KMS-11 (cell line): ENCODE data around the gene RAB11FIP3.

ENCODE experiments used
- H2AFZ ChIP-seq: fragments of 200-600 bp; sonication (generic); 2 replicates; pipeline ENCODE4 v1.6.1; 2016; ENCODE audit warnings: antibody characterized with exemption, mixed run types, low read depth
- H3K27ac ChIP-seq: fragments of 200-600 bp; sonication (generic); 2 replicates; pipeline ENCODE4 v1.6.1; 2016; ENCODE audit warnings: mild to moderate bottlenecking, mixed run types
- H3K27me3 ChIP-seq: fragments of 200-600 bp; sonication (generic); 2 replicates; pipeline ENCODE4 v1.6.1; 2017; ENCODE audit warnings: mild to moderate bottlenecking, low read depth, mixed run types, moderate library complexity; ENCODE audit not compliant: insufficient read depth
- H3K36me3 ChIP-seq: fragments of 200-600 bp; sonication (generic); 2 replicates; pipeline ENCODE4 v1.6.1; 2017; ENCODE audit warnings: mild to moderate bottlenecking, mixed run types; ENCODE audit not compliant: insufficient read depth
- H3K4me1 ChIP-seq: fragments of 200-600 bp; sonication (generic); 2 replicates; pipeline ENCODE4 v1.6.1; 2016; ENCODE audit warnings: mild to moderate bottlenecking, low read depth, mixed run types; ENCODE audit not compliant: poor library complexity, severe bottlenecking
- H3K4me2 ChIP-seq: fragments of 200-600 bp; sonication (generic); 2 replicates; pipeline ENCODE4 v1.7.0; 2016; ENCODE audit warnings: mild to moderate bottlenecking, mixed run types
- H3K4me3 ChIP-seq: fragments of 200-600 bp; sonication (generic); IDR thresholded peaks from 2 replicates; pipeline ENCODE4 v1.6.1; 2017; ENCODE audit warnings: low read depth, low read length, mixed read lengths; ENCODE audit not compliant: insufficient read depth
- H3K79me2 ChIP-seq: fragments of 200-600 bp; sonication (generic); 2 replicates; pipeline ENCODE4 v1.6.1; 2016; ENCODE audit warnings: low read depth, mixed run types; ENCODE audit not compliant: insufficient read depth
- H3K9ac ChIP-seq: fragments of 200-600 bp; sonication (generic); 2 replicates; pipeline ENCODE4 v1.6.1; 2016; ENCODE audit warnings: mild to moderate bottlenecking, mixed run types
- H4K20me1 ChIP-seq: fragments of 200-600 bp; sonication (generic); 2 replicates; pipeline ENCODE4 v1.6.1; 2016; ENCODE audit warnings: mild to moderate bottlenecking, mixed run types; ENCODE audit not compliant: insufficient read depth
- CTCF ChIP-seq: fragments of 200-600 bp; sonication (generic); conservative IDR thresholded peaks from 2 replicates; pipeline ENCODE4 v1.6.1; 2017; ENCODE audit warnings: low read depth, mild to moderate bottlenecking, antibody characterized with exemption, low read length, moderate library complexity, mixed read lengths

Gene RAB11FIP3

DNA sequence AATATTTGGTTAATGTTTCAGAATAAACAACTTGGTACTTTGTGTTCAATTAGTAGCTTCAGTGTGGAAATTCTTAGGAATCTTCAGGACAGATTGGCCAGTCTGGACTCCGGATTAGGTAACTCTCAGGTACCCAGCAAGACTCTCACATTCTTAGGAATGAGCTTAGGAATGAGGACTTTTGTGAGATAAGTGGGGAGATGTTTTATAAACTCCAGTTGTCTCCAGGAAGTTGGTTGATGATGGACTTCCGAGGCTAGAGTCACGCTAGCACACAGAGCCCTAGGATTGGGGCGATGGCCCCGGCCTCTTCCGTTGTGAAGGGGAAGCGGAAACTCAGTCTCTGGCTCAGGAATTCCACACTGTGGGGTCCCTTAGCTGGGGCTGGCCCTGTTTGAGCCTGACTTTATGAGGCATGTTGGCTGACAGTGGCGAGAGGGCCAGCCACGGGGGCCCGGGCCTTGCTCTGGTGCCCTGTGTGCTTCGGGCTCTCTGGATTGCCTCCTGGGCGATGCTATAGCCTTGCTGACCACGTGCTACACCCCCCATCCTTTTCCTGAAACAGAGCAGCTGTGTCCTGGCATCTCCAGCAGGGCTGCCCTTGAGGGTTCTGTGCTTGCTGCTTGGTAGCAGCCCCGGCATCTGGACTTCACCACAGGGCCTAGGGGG lies 32.4 kb downstream of the RAB11FIP3 start:
- Histone ChIP-seq H3K9ac (no peak overlapping the region), H4K20me1 (no peaks in the 10 kb centered on the region), H3K4me3 (no peak overlapping the region), H3K4me1 (peaks cover 10% of the 10 kb centered on the region), H3K79me2 (no peaks in the 10 kb centered on the region), H3K27ac (no peak overlapping the region), H3K36me3 (no peaks in the 10 kb centered on the region), H3K27me3 (no peaks in the 10 kb centered on the region), H2AFZ (no peak overlapping the region), H3K4me2 (no peak overlapping the region)
- TF ChIP-seq CTCF = no peak

- no peaks in the 10 kb centered on the region for H3K4me1 ChIP-seq
- no peaks in the 10 kb centered on the region for H3K36me3 ChIP-seq
- H3K27ac ChIP-seq = no peak overlapping the region
- H3K4me3 ChIP-seq = no peak overlapping the region
- H3K79me2 ChIP-seq = no peaks in the 10 kb centered on the region
- H3K9ac ChIP-seq = no peak overlapping the region
- no peaks in the 10 kb centered on the region for H3K27me3 ChIP-seq
- no peaks in the 10 kb centered on the region for H4K20me1 ChIP-seq
- no peak for TF ChIP-seq CTCF
- no peak overlapping the region for H2AFZ ChIP-seq
- no peak overlapping the region for H3K4me2 ChIP-seq
Observed at GRCh38 chr16:459761-460160, 34.3 kb downstream of the RAB11FIP3 start.

- Histone ChIP-seq H3K27ac (no peak overlapping the region), H3K4me2 (no peak overlapping the region), H3K9ac (no peak overlapping the region), H2AFZ (no peak overlapping the region), H3K4me3 (no peak overlapping the region), H3K4me1 (no peaks in the 10 kb centered on the region), H4K20me1 (no peaks in the 10 kb centered on the region), H3K27me3 (no peaks in the 10 kb centered on the region), H3K79me2 (no peaks in the 10 kb centered on the region), H3K36me3 (no peaks in the 10 kb centered on the region)
- TF ChIP-seq CTCF = no peak
Observed at GRCh38 chr16:460787-461186, 35.3 kb downstream of the RAB11FIP3 start.

DNA sequence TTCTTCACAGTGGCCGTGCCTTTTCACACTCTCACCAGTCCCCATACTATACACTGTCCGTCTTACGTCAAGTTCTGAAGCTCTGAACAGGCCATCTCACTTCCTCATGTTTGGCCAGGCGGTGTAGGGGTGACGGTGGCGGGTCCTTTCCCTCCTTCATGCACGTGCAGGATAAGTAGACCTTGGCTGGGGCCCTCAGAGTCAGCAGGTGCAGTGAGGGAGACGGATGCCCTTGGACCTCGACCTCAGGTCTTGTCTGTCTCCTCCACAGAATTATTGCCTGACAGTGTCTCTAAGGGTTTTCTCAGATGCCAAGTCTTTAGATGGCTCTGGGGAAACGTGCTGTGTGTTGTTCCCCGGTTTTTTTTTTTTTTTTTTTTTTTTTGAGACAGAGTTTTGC lies 37.6 kb downstream of the RAB11FIP3 start:
- TF ChIP-seq CTCF = no peak
- H4K20me1 ChIP-seq = no peaks in the 10 kb centered on the region
- H3K36me3 ChIP-seq = no peaks in the 10 kb centered on the region
- H3K27me3 ChIP-seq = no peaks in the 10 kb centered on the region
- no peak overlapping the region for H3K9ac ChIP-seq
- no peak overlapping the region for H3K4me2 ChIP-seq
- H3K4me1 ChIP-seq = no peaks in the 10 kb centered on the region
- no peak overlapping the region for H2AFZ ChIP-seq
- no peak overlapping the region for H3K4me3 ChIP-seq
- no peak overlapping the region for H3K27ac ChIP-seq
- H3K79me2 ChIP-seq = no peaks in the 10 kb centered on the region
